HepG2 (cell line): ENCODE measurements around the gene KLKB1. TPM values are rescaled to one million over a fixed set of nuclear protein-coding genes. Genes with fewer than 3 reads are reported as not detected.
A peak's percentile ranks its signal among the peaks of the same experiment; 100 is the strongest.

Experiments used
- BCL6 ChIP-seq: IDR thresholded peaks from 2 replicates; pipeline ENCODE4 v1.6.1; 2016; ENCODE audit warnings: missing genetic modification reagents, missing compliant biosample characterization
- ETV5 ChIP-seq: IDR thresholded peaks from 2 replicates; pipeline ENCODE4 v1.6.1; 2018; ENCODE audit warnings: missing biosample characterization, missing genetic modification reagents, inconsistent platforms, borderline replicate concordance
- HOMEZ ChIP-seq: IDR thresholded peaks from 2 replicates; pipeline ENCODE4 v1.6.1; 2016; ENCODE audit warnings: low read depth
- KDM5A ChIP-seq: fragments of 200-600 bp; sonication (generic); IDR thresholded peaks from 2 replicates; pipeline ENCODE4 v1.7.0; 2018; ENCODE audit warnings: antibody characterized with exemption, mild to moderate bottlenecking, low read length, borderline replicate concordance
- PAWR ChIP-seq: sonication (generic); formaldehyde crosslinking; IDR thresholded peaks from 2 replicates; pipeline ENCODE4 v1.4.0; 2020; ENCODE audit warnings: missing genetic modification reagents, mild to moderate bottlenecking, borderline replicate concordance
- PHB2 ChIP-seq: fragments of 450-650 bp; IDR thresholded peaks from 2 replicates; pipeline ENCODE4 v1.6.1; 2018; ENCODE audit not compliant: partially characterized antibody
- POGZ ChIP-seq: sonication (generic); formaldehyde crosslinking; IDR thresholded peaks from 2 replicates; pipeline ENCODE4 v1.4.0; 2020; ENCODE audit warnings: mild to moderate bottlenecking, missing genetic modification reagents
- POLR2A ChIP-seq, 2 experiments: IDR thresholded peaks; 2 replicates each; pipeline ENCODE4 v1.6.1; 2011; ENCODE audit warnings: low read depth in 2 of 2, low read length in 2 of 2, mild to moderate bottlenecking in 1 of 2, moderate library complexity in 1 of 2; ENCODE audit not compliant: insufficient read depth in 1 of 2
- RXRA ChIP-seq: sonication (generic); formaldehyde crosslinking; IDR thresholded peaks from 2 replicates; pipeline ENCODE4 v1.5.1; 2020; ENCODE audit warnings: missing genetic modification reagents
- SOX6 ChIP-seq, 2 experiments: fragments of 450-650 bp in 1 of 2; sonication (generic) in 1 of 2; formaldehyde crosslinking in 1 of 2; IDR thresholded peaks; 2 replicates each; pipeline versions ENCODE4 v1.4.0 to v1.6.1; 2017 to 2020; ENCODE audit warnings: antibody characterized with exemption in 1 of 2, mild to moderate bottlenecking in 1 of 2, missing genetic modification reagents in 1 of 2
- SPEN ChIP-seq: sonication (generic); formaldehyde crosslinking; IDR thresholded peaks from 2 replicates; pipeline ENCODE4 v1.5.1; 2020; ENCODE audit warnings: low read depth, mild to moderate bottlenecking, missing genetic modification reagents
- TARDBP ChIP-seq: sonication (generic); formaldehyde crosslinking; IDR thresholded peaks from 2 replicates; pipeline ENCODE4 v1.8.0; 2022; ENCODE audit warnings: mild to moderate bottlenecking, missing genetic modification reagents
- ZGPAT ChIP-seq: IDR thresholded peaks from 2 replicates; pipeline ENCODE4 v1.6.1; 2016; ENCODE audit warnings: mild to moderate bottlenecking
- ZNF687 ChIP-seq: sonication (generic); formaldehyde crosslinking; IDR thresholded peaks from 2 replicates; pipeline ENCODE4 v1.5.1; 2020; ENCODE audit warnings: mild to moderate bottlenecking, missing genetic modification reagents, moderate library complexity
- polyA plus RNA-seq, 8 experiments: library from polyadenylated mRNA; depleted of rRNA in 3 of 8; stranded (reverse) in 7 of 8; unstranded in 1 of 8; fragments of >200 nt; fragmentation: Illumina TruSeq in 4 of 8; extraction: Trizol in 4 of 8; gene quantifications; 2 replicates each; pipeline versions ENCODE4 v1.2.1 to v1.2.3, GENCODE V29; 2011 to 2016; ENCODE audit warnings: low read depth in 4 of 8, missing spikeins in 1 of 8, mixed read lengths in 1 of 8; ENCODE audit not compliant: insufficient read depth in 1 of 8
- total RNA-seq, 5 experiments: library from RNA; depleted of rRNA; stranded (reverse); fragments of >200 nt; fragmentation: Illumina TruSeq; extraction: Trizol; gene quantifications; 2 replicates each; pipeline ENCODE4 v1.2.3, GENCODE V29; 2016; ENCODE audit warnings: low read depth in 1 of 5

The KLKB1 gene
- total and polyA plus RNA-seq, 2 of the 13 experiments (the other 11 are each of a cell fraction or from before 2014, with no cell fraction given) = 0.26 to 0.49 TPM

- TF ChIP-seq ZNF687 (CRISPR knock-in tag) = peak; percentile 60; the same call in 1 of the 2 replicates
- TF ChIP-seq POGZ = peak; percentile 76
- TF ChIP-seq PHB2 = no peak
- peak; percentile 55; the same call in 1 of the 2 replicates for TF ChIP-seq HOMEZ (CRISPR knock-in tag)
- peak; percentile 56; the same call in 1 of the 2 replicates for TF ChIP-seq RXRA
- no peak for TF ChIP-seq KDM5A
- peak; percentile 81 for TF ChIP-seq BCL6 (CRISPR knock-in tag)
- 0 out of 2 replicates have a peak, but pooled peaks have one; percentile 34 for TF ChIP-seq TARDBP (CRISPR knock-in tag)
- TF ChIP-seq ETV5 (CRISPR knock-in tag) = peak; percentile 55; the same call in 1 of the 2 replicates
- no peak for TF ChIP-seq PAWR
- peak in 1 of 2 experiments; percentile 31; a peak in 1 of 4 replicates for TF ChIP-seq POLR2A (IDR thresholded peaks at IDR 0.05; ENCODE audit: insufficient read depth in 1 of 2, low read depth in 2 of 2, low read length in 2 of 2)
- TF ChIP-seq ZGPAT (CRISPR knock-in tag) = no peak
- TF ChIP-seq SOX6 (IDR thresholded peaks at IDR 0.05) = no peak
- peak; percentile 51; the same call in 1 of the 2 replicates for TF ChIP-seq SOX6 (CRISPR knock-in tag; IDR thresholded peaks at IDR 0.05)
- TF ChIP-seq SPEN (CRISPR knock-in tag) = 0 out of 2 replicates have a peak, but pooled peaks have one; percentile 32
These were observed 56.0 kb downstream of the KLKB1 start (continued) for GRCh38 chr4:186283311-186283710.
